GM18502 (cell line): Measurements from ENCODE around the gene SMIM29.
A peak's percentile ranks its signal among the peaks of the same experiment; 100 is the strongest.
"Not testable (repeated sequence)": the region's sequence is repeated elsewhere in the genome, so short reads cannot be mapped to it uniquely, and the experiment has no call there.

Experiments used
- ATAC-seq: cut with Tn5 transposase; IDR thresholded peaks from one replicate; pipeline ENCODE4 v1.9.1; 2021; ENCODE audit warnings: mild to moderate bottlenecking; ENCODE audit not compliant: unreplicated experiment, poor library complexity

Gene SMIM29

GRCh38 chr6:34269658-34270341 lies 21.0 kb upstream of the SMIM29 start:
- ATAC-seq: not testable (repeated sequence)

GRCh38 chr6:34269132-34269531 lies 20.3 kb upstream of the SMIM29 start:
- not testable (repeated sequence) for ATAC-seq

GRCh38 chr6:34267746-34268145 lies 18.9 kb upstream of the SMIM29 start:
- ATAC-seq: no peak

GRCh38 chr6:34263484-34263883 lies 14.7 kb upstream of the SMIM29 start:
- not testable (repeated sequence) for ATAC-seq

GRCh38 chr6:34260576-34261267 lies 11.9 kb upstream of the SMIM29 start:
- ATAC-seq: no peak

GRCh38 chr6:34259529-34260069 lies 10.8 kb upstream of the SMIM29 start:
- no peak for ATAC-seq

- not testable (repeated sequence) for ATAC-seq
Observed at GRCh38 chr6:34252395-34252794, 3.6 kb upstream of the SMIM29 start.

- ATAC-seq: peak; percentile 27
Observed at GRCh38 chr6:34249469-34250261, 859 bp upstream of the SMIM29 start.

GRCh38 chr6:34248198-34248726 lies 544 bp downstream of the SMIM29 start:
- ATAC-seq: peak; percentile 21

GRCh38 chr6:34247481-34248197 lies 1.2 kb downstream of the SMIM29 start:
- no peak for ATAC-seq

GRCh38 chr6:34246563-34247391 lies 2.0 kb downstream of the SMIM29 start:
- no peak for ATAC-seq

GRCh38 chr6:34246249-34246562 lies 2.6 kb downstream of the SMIM29 start:
- ATAC-seq: no peak

- ATAC-seq: not testable (repeated sequence)
Observed at GRCh38 chr6:34245761-34246140, 3.1 kb downstream of the SMIM29 start.

- ATAC-seq: not testable (repeated sequence)
Observed at GRCh38 chr6:34245032-34245760, 3.6 kb downstream of the SMIM29 start.

GRCh38 chr6:34243901-34244884 lies 4.6 kb downstream of the SMIM29 start:
- no peak for ATAC-seq

GRCh38 chr6:34243131-34243771 lies 5.6 kb downstream of the SMIM29 start:
- ATAC-seq: no peak
